HepG2 (cell line): ENCODE data around the gene NMBR. TPM values are rescaled to one million over a fixed set of nuclear protein-coding genes. Genes with fewer than 3 reads are reported as not detected.

Experiments used
- ATAC-seq: fragments of 200-7000 bp; cut with Tn5 transposase; 3 replicates; pipeline ENCODE4 v1.9.1; 2020; ENCODE audit warnings: mild to moderate bottlenecking, moderate library complexity
- BruUV-seq: library from RNA; stranded (reverse); fragments of 400-500 nt; replicated peaks from 2 replicates; lab custom pipeline; 2021; lab: Mats Ljungman, UMichigan
- CTCF ChIA-PET: fragments of 300-600 bp; formaldehyde crosslinking; extraction: SDS; loops from one replicate; lab custom pipeline; 2021; ENCODE audit warnings: low total read pairs, inconsistent platforms, low intra/inter-chr PET ratio; lab: Yijun Ruan, JAX
- POLR2A ChIA-PET: fragments of 350-600 bp; sonication (Branson Sonifier 250); formaldehyde crosslinking; loops from one replicate; lab custom pipeline; 2020; ENCODE audit warnings: antibody characterized with exemption, inconsistent platforms; lab: Yijun Ruan, JAX
- DNase-seq: peaks from one replicate; pipeline ENCODE4 v3.0.0-alpha.2; 2015; ENCODE audit warnings: low spot score
- FAIRE-seq: peaks from 3 replicates; lab custom pipeline; 2011; peaks lifted over from hg19 to GRCh38; lab: Jason Lieb, UNC
- H2AFZ ChIP-seq: one replicate; pipeline ENCODE4 v1.6.1; 2011; ENCODE audit warnings: low read length, inconsistent platforms
- H3K27ac ChIP-seq: fragments of 300-600 bp; 3 replicates; pipeline ENCODE4 v1.8.0; 2011; ENCODE audit warnings: mixed run types, mild to moderate bottlenecking, mixed read lengths, low read length, inconsistent platforms; ENCODE audit not compliant: insufficient read depth; ENCODE audit errors: extremely low read length
- H3K27me3 ChIP-seq, 2 experiments: fragments of 200-600 bp in 1 of 2; 2 replicates in 1 of 2; 3 replicates in 1 of 2; pipeline versions ENCODE4 v1.6.0 to v1.8.0; 2011; ENCODE audit warnings: low read length in 2 of 2, mild to moderate bottlenecking in 2 of 2, moderate library complexity in 2 of 2, inconsistent platforms in 1 of 2; ENCODE audit not compliant: insufficient read depth in 2 of 2, control insufficient read depth in 1 of 2
- H3K36me3 ChIP-seq, 2 experiments: fragments of 200-600 bp in 1 of 2; replicated peaks in 1 of 2; 2 replicates in 1 of 2; 3 replicates in 1 of 2; pipeline versions ENCODE4 v1.5.1 to v1.8.0; 2011; ENCODE audit warnings: low read length in 2 of 2, inconsistent platforms in 1 of 2; ENCODE audit not compliant: insufficient read depth in 2 of 2, control insufficient read depth in 1 of 2
- H3K4me1 ChIP-seq: 2 replicates; pipeline ENCODE4 v1.5.1; 2012; ENCODE audit warnings: low read length, inconsistent platforms; ENCODE audit not compliant: insufficient read depth
- H3K4me2 ChIP-seq: 2 replicates; pipeline ENCODE4 v1.6.0; 2011; ENCODE audit warnings: low read depth, low read length, inconsistent platforms
- H3K4me3 ChIP-seq, 3 experiments: fragments of 200-600 bp in 1 of 3; sonication (generic), shearing (Covaris generic) in 1 of 3; replicated peaks in 1 of 3; 2 replicates each; pipeline ENCODE4 v1.5.1; 2011 to 2016; ENCODE audit warnings: low read length in 3 of 3, inconsistent platforms in 2 of 3, low read depth in 2 of 3, mild to moderate bottlenecking in 2 of 3, control low read depth in 1 of 3, mixed read lengths in 1 of 3; ENCODE audit not compliant: insufficient read depth in 1 of 3
- H3K79me2 ChIP-seq: one replicate; pipeline ENCODE4 v1.6.1; 2011; ENCODE audit warnings: low read length, inconsistent platforms; ENCODE audit not compliant: insufficient read depth
- H3K9ac ChIP-seq: 2 replicates; pipeline ENCODE4 v1.6.0; 2011; ENCODE audit warnings: mild to moderate bottlenecking, low read depth, low read length, inconsistent platforms; ENCODE audit not compliant: insufficient read depth
- H3K9me3 ChIP-seq: 2 replicates; pipeline ENCODE4 v1.5.1; 2012; ENCODE audit warnings: mild to moderate bottlenecking, low read length
- H4K20me1 ChIP-seq: 2 replicates; pipeline ENCODE4 v1.6.0; 2011; ENCODE audit warnings: inconsistent platforms, mild to moderate bottlenecking, low read length, moderate library complexity; ENCODE audit not compliant: insufficient read depth
- ARID3A ChIP-seq: IDR thresholded peaks from 2 replicates; pipeline ENCODE4 v1.6.1; 2012; ENCODE audit warnings: low read depth, low read length, improper control_type of control experiment
- CC2D1A ChIP-seq: sonication (generic); formaldehyde crosslinking; IDR thresholded peaks from 2 replicates; pipeline ENCODE4 v1.8.1; 2023; ENCODE audit warnings: mild to moderate bottlenecking, missing genetic modification reagents
- GZF1 ChIP-seq: sonication (generic); formaldehyde crosslinking; IDR thresholded peaks from 2 replicates; pipeline ENCODE4 v1.5.1; 2020; ENCODE audit warnings: mild to moderate bottlenecking, missing genetic modification reagents
- MAFK ChIP-seq, 2 experiments: IDR thresholded peaks in 1 of 2; conservative IDR thresholded peaks in 1 of 2; 2 replicates each; pipeline ENCODE4 v1.6.1; 2011; ENCODE audit warnings: improper control_type of control experiment in 2 of 2, low read length in 2 of 2
- MNT ChIP-seq: fragments of 450-650 bp; IDR thresholded peaks from 2 replicates; pipeline ENCODE4 v1.6.1; 2016
- PHF20 ChIP-seq: sonication (generic); formaldehyde crosslinking; IDR thresholded peaks from 2 replicates; pipeline ENCODE4 v1.5.0; 2020; ENCODE audit warnings: mild to moderate bottlenecking, missing genetic modification reagents
- SATB2 ChIP-seq: sonication (generic); formaldehyde crosslinking; IDR thresholded peaks from 2 replicates; pipeline ENCODE4 v1.5.0; 2020; ENCODE audit warnings: missing genetic modification reagents
- SMAD1 ChIP-seq: sonication (generic); formaldehyde crosslinking; IDR thresholded peaks from 2 replicates; pipeline ENCODE4 v1.4.0; 2020; ENCODE audit warnings: missing genetic modification reagents, low read depth, mild to moderate bottlenecking, borderline replicate concordance
- YEATS4 ChIP-seq: sonication (generic); formaldehyde crosslinking; IDR thresholded peaks from 2 replicates; pipeline ENCODE4 v1.4.0; 2020; ENCODE audit warnings: missing genetic modification reagents, borderline replicate concordance
- ZNF205 ChIP-seq: IDR thresholded peaks from 2 replicates; pipeline ENCODE4 v1.6.1; 2018; ENCODE audit warnings: missing biosample characterization, missing genetic modification reagents
- ZNF235 ChIP-seq: sonication (generic); formaldehyde crosslinking; IDR thresholded peaks from 2 replicates; pipeline ENCODE4 v1.8.1; 2023; ENCODE audit warnings: mild to moderate bottlenecking, missing genetic modification reagents, borderline replicate concordance
- ZNF512B ChIP-seq: sonication (generic); formaldehyde crosslinking; IDR thresholded peaks from 2 replicates; pipeline ENCODE4 v1.5.1; 2020; ENCODE audit warnings: missing genetic modification reagents, mild to moderate bottlenecking, borderline replicate concordance
- ZNF549 ChIP-seq: sonication (generic); formaldehyde crosslinking; IDR thresholded peaks from 2 replicates; pipeline ENCODE4 v1.5.0; 2020; ENCODE audit warnings: missing genetic modification reagents
- ZNF691 ChIP-seq: sonication (generic); formaldehyde crosslinking; IDR thresholded peaks from 2 replicates; pipeline ENCODE4 v1.4.0; 2020; ENCODE audit warnings: missing genetic modification reagents, low read depth, mild to moderate bottlenecking, borderline replicate concordance
- in situ Hi-C: cut with HindIII; loops from 2 replicates; pipeline ENCODE4 v1.10.0; 2017; ENCODE audit warnings: low pct_unique_long_range_greater_than_20kb; ENCODE audit not compliant: extremely low pct_ligation_motif_present
- intact Hi-C: fragments of 100-400 bp; cut with micrococcal nuclease; formaldehyde crosslinking; loops from one replicate; pipeline ENCODE4 v1.10.0; 2022; ENCODE audit not compliant: unreplicated experiment
- polyA plus RNA-seq, 8 experiments: library from polyadenylated mRNA; depleted of rRNA in 3 of 8; stranded (reverse) in 7 of 8; unstranded in 1 of 8; fragments of >200 nt; fragmentation: Illumina TruSeq in 4 of 8; extraction: Trizol in 4 of 8; gene quantifications; 2 replicates each; pipeline versions ENCODE4 v1.2.1 to v1.2.3, GENCODE V29; 2011 to 2016; ENCODE audit warnings: low read depth in 4 of 8, missing spikeins in 1 of 8, mixed read lengths in 1 of 8; ENCODE audit not compliant: insufficient read depth in 1 of 8
- total RNA-seq, 5 experiments: library from RNA; depleted of rRNA; stranded (reverse); fragments of >200 nt; fragmentation: Illumina TruSeq; extraction: Trizol; gene quantifications; 2 replicates each; pipeline ENCODE4 v1.2.3, GENCODE V29; 2016; ENCODE audit warnings: low read depth in 1 of 5

Gene NMBR
- total and polyA plus RNA-seq, 2 of the 13 experiments (the other 11 are each of a cell fraction or from before 2014, with no cell fraction given), result not detected

- DNase-seq, result no peak
- TF ChIP-seq SMAD1 (CRISPR knock-in tag) (no peak), PHF20 (CRISPR knock-in tag) (no peak), ZNF549 (CRISPR knock-in tag) (no peak), ZNF205 (CRISPR knock-in tag) (no peak), CC2D1A (CRISPR knock-in tag) (no peak), ZNF512B (CRISPR knock-in tag) (no peak), MAFK (conservative IDR thresholded peaks at IDR 0.05 in 1 of 2, IDR thresholded peaks at IDR 0.05 in 1 of 2; ENCODE audit: low read length in 2 of 2) (peak in 1 of 2 experiments; percentile 21; a peak in 1 of 4 replicates), ZNF235 (CRISPR knock-in tag) (no peak), SATB2 (no peak), GZF1 (CRISPR knock-in tag) (no peak), ZNF691 (CRISPR knock-in tag) (no peak), YEATS4 (CRISPR knock-in tag) (no peak), MNT (no peak), ARID3A (peak; percentile 33; the same call in 1 of the 2 replicates)
Measured at GRCh38 chr6:142171351-142171750, 24.4 kb upstream of the NMBR start.

More at GRCh38 chr6:142171351-142171750, 24.4 kb upstream of the NMBR start:
- CTCF ChIA-PET, result no interaction called here
- no peak overlapping the region for H3K9ac ChIP-seq
- POLR2A ChIA-PET, result no interaction called here
- peaks cover 17% of the 10 kb centered on the region for H3K4me1 ChIP-seq
- H3K79me2 ChIP-seq, result no peaks in the 10 kb centered on the region
- H3K27ac ChIP-seq, result no peak overlapping the region
- H3K4me2 ChIP-seq, result no peak overlapping the region
- peaks cover 16 to 61% of the 10 kb centered on the region in 2 experiments for H3K36me3 ChIP-seq
- ATAC-seq, result peak; percentile 25; the same call in 1 of the 3 replicates
- in situ Hi-C loops (no loop called here), intact Hi-C loops (no loop called here)
- no peak overlapping the region for H3K4me3 ChIP-seq
- no peak for FAIRE-seq
- H4K20me1 ChIP-seq, result no peaks in the 10 kb centered on the region
- H2AFZ ChIP-seq, result no peak overlapping the region
- H3K9me3 ChIP-seq, result no peaks in the 10 kb centered on the region
- BruUV-seq, result no TSS peak
- no peaks in the 10 kb centered on the region for H3K27me3 ChIP-seq
